Activated CD4-positive, alpha-beta T cell treated with anti-CD3 and anti-CD28 coated beads, Interleukin-2, Interleukin-6, amounts not matched to agents 100 ng/mL and 50 ng/mL, durations not matched to agents 16 hours and 8 hours (primary cell): ENCODE data around the gene DGKG.

Source experiments
- DNase-seq: peaks from one replicate; pipeline ENCODE4 v3.0.0-alpha.2; 2020

The DGKG gene

GRCh38 chr3:186132487-186132886 is 229.5 kb downstream of the DGKG start:
- no peak for DNase-seq

GRCh38 chr3:186129206-186129605 is 232.8 kb downstream of the DGKG start:
- no peak for DNase-seq

DNA sequence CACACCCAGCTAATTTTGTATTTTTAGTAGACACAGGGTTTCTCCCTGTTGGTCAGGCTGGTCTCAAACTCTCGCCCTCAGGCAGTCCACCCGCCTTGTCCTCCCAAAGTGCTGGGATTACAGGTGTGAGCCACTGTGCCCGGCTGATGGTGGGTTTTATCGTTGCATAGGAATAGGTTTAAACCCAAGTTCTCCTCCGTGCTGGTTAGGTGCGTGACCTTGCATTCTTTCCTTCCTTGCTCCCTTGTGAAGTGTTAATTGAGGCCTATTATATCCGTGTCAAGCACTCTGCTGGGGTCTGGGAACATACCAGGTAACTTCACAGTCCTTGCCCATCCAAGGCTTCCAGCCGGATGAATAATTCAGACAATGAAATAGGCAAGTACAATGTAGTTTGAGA is 233.9 kb downstream of the DGKG start:
- no peak for DNase-seq

- DNase-seq = no peak
These were observed 234.6 kb downstream of the DGKG start for GRCh38 chr3:186127463-186127862.

GRCh38 chr3:186125118-186125517 is 236.9 kb downstream of the DGKG start:
- no peak for DNase-seq

DNA sequence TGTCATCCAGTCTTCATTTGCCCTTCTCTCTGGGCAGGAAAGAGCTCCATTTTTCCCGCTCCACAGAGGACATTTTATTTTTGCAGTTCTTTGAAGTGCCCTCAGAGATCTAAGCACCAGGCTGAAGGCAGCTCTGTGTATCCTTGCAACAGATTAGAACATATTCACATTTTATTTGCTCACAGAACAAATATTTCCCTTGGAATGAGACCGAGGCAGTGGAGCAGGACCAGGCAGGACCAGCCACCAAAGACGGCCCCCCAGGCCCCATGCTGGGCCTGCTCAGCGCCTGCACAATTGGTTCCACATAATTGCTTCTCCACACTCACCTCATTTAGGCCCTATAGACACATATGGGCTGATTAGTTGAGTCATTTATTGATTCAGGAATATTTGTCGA is 237.4 kb downstream of the DGKG start:
- DNase-seq = no peak

- no peak for DNase-seq
These were observed 239.0 kb downstream of the DGKG start for GRCh38 chr3:186123012-186123411.

- DNase-seq = no peak
These were observed 240.1 kb downstream of the DGKG start for GRCh38 chr3:186121968-186122367.

DNA sequence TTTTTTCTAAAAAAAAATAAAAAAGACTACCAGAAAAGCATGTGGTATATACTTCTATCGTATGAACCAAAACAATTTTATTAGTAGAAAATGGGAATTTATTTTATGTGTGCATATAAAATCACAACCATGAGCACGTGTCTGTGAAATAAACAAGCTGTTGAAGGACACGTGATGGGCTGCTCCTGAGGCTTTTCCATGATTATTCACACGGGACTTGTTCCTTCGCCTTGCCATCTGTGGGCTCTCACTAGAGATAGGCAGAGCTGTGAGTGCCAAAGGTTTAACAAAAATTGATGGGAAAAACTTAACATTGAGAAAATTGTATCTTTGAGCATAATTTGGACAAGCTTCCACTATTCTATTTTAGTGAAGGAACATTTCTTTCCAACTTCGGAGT is 240.8 kb downstream of the DGKG start:
- no peak for DNase-seq

- no peak for DNase-seq
These were observed 242.5 kb downstream of the DGKG start for GRCh38 chr3:186119499-186119898.

DNA sequence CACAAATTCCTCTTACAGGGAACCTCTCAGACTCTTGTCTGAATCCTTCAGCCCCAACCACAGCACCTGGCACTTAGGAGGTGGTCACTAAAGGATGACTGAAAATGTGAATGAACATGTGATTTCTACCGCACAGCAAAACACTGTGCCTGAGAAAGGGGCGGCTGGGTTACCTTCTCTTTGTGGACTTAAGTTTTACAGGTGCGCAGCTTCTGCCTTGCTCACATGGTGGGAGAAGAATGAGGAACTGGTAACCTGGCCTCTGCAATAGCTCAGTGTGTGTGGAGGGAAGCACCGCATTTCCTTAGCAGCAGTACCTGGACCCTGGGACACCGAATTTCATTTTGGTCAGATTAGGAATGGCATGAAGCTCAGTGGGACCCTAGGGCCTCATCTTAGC is 243.3 kb downstream of the DGKG start:
- DNase-seq = no peak

DNA sequence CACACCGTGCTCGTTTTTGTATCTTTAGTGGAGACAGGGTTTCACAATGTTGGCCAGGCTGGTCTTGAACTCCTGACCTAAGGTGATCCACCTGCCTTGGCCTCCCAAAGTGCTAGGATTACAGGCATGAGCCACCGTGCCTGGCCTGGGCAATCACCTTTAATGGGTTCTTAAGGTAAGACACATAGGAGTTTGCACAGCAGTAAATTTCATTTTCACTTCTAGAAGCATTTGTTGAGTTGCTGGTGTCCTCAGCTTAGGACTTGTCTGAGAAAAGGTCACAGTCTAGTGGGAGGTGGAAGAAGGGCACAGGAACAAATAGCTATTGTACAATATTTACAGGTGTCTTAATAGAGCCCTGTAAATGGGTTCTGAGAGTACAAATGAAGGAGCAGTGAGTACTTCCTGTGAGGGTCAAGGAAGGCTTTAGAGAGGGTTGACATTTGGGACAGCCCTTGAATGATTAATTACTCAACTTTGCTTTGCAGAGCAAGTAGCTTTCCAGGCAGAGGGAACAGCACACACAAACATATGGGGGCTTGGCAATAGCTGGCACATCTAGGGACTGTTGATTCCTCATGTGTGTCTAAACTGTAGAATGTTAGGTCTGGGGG is 244.4 kb downstream of the DGKG start:
- no peak for DNase-seq

- no peak for DNase-seq
These were observed 246.6 kb downstream of the DGKG start for GRCh38 chr3:186115239-186115996.

DNA sequence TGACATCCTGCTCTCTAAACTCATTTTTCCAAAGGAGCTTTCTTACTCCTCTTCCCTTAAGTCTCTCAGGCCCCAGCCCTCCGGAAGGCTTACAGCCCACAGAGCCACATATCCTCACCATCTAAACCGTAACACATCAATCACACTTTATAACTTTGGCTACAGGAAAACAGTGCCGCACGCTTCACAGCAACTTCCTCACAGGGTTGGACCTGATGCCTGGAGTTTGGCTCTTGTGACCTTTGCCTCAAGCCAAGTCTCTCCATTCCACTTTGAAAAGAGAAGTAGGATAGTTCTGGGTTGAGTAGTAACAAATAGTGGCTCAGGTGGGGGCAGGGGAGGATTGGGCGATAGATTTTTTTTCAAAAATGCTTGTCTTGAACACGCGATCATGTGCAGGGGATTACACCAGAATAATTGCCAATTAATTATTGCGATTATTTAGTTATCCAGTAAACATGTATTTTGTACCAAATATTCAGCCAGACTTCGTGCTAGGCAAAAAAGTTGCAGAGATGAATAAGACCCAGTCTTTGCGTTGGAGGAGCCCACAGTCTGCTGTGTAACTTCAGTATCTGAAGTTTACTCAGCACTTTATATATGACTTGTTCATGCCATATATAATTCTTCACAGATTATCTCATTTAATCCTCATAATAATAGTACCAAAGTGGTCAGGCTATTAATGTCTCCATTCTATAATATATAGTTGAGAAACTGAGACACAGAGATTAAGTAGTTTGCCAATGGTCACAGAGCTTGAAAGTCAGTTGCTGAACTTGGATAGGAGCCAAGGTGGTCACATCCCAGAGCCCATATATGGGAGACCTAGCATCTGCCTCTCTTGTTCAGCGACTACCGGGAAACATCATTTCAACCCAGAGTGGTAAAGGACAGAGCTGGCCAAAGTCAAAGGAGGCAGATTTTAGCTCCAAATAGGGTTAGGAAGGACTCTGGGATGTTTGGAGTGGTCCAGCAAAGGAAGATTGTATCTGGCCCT is 250.8 kb downstream of the DGKG start:
- peak; percentile 67 for DNase-seq

DNA sequence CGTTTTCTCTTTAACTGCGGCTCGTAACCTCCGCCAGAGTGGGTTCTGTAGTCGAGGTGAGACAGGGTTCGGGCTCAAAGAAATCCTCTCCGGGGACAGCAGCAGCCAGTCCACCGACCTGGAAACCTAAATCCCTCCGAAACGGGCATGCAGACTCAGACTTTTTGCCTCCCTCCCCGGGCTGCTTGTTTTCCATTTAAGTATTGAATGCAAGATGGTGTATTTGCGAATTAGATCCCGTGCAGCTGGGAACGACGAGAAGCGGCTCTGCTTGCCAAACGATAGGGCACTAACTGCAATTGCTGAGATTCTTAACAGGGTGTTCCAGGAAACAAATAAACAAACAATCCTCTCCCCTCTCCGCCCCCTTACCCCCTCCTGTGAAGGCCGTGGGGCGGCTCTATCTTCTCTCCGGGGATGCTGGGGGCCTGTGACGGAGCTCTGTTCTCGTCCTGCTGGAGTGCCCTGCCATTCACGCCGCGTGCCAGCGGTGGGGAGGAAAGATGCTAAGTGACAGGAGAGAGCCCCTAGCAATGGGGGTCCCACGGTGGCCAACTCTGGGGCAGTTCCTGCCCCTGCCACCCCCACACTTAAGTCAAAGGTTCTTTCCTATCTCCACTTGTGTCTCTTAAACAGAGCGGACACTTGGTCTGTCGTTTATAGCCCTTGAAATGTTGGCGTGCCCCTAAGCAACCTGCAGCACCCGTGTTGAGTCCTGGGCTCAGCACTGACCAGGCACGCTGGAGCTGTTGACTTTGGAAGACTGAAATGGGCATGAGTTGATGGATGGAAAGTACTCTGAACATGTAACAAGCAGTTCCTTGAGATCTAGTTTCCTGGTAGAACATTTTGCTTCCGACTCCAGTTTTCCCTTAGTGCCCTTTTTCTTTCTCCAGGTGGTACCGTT is 251.9 kb downstream of the DGKG start:
- no peak for DNase-seq

- peak; percentile 98 for DNase-seq
These were observed 252.8 kb downstream of the DGKG start, which contains the start of gene ETV5 for GRCh38 chr3:186108941-186109865. Gene ETV5, minus strand, starts transcription at chr3:186109089. Its CDS starts 3,221 bp downstream, at chr3:186105868.

- DNase-seq = peak; percentile 31
These were observed 253.7 kb downstream of the DGKG start for GRCh38 chr3:186108106-186108940.

DNA sequence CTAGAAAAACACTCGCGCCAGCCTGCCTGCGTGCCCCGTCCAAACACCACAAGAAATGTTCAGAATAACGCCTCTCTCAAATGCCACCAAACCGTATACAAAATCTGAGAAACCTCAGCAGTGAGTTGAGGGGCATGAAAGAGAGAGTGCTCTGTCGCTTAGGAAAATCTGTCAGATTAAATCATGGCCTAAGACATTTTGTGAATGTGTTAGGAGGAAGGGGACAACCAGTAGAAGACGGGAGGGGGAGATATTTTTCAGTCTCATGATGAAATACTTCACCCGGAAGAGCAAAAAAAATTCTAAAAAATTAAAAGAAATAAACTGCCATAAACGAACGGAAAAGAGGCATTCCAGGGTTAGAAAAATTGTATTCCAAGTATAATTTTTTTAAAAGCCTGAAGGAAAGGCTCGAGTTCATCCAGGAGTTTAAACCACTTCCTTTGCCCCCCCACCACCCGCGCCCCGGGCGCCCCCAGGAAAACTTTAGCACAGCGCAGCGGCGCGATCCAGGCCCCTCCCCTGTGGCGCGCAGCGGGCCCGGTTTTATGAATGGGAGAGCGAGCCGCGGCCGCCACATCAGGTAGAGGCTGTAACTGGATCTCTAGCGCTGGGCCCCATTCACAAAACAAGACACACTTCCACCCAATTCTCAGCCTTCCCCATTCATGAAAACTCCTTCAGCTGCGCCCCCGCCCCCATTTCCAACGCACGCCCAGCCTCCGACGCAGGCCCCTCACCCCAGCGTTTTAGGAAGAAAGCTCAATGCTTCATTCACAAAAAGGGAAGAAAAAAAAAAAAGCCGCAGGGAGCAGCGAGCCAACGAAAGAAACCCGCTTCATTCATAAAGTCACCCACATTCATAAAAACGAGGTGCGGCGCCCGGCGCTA is 254.6 kb downstream of the DGKG start:
- peak; percentile 69 for DNase-seq

- no peak for DNase-seq
These were observed 256.5 kb downstream of the DGKG start for GRCh38 chr3:186105543-186105942.
